ENCODE measurements around the gene SIGLEC7.

DNA sequence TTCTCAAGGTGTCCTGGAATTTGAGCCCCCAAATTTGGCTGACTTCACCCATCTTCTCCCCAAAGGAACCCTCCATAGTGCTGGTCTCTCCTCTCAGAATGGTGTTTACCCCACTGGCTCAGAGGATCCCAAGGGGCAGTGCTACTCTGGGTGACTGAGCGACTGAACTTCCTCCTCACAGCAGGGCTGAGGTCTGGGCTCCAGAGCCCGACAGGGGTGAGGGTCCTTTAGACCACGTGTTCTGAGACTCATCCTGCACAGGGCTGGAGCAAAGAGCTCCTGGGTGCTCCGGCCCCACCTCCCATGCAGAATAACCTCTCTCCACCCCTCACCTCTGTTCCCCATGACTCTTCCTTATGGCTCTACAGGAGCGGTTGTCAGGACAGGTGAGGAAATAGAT, 59.6 kb downstream of the SIGLEC7 start:
- TF ChIP-seq, protein P1, sequence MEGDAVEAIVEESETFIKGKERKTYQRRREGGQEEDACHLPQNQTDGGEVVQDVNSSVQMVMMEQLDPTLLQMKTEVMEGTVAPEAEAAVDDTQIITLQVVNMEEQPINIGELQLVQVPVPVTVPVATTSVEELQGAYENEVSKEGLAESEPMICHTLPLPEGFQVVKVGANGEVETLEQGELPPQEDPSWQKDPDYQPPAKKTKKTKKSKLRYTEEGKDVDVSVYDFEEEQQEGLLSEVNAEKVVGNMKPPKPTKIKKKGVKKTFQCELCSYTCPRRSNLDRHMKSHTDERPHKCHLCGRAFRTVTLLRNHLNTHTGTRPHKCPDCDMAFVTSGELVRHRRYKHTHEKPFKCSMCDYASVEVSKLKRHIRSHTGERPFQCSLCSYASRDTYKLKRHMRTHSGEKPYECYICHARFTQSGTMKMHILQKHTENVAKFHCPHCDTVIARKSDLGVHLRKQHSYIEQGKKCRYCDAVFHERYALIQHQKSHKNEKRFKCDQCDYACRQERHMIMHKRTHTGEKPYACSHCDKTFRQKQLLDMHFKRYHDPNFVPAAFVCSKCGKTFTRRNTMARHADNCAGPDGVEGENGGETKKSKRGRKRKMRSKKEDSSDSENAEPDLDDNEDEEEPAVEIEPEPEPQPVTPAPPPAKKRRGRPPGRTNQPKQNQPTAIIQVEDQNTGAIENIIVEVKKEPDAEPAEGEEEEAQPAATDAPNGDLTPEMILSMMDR (IDR thresholded peaks at IDR 0.05) = no peak
- no peak for TF ChIP-seq POLR2AphosphoS5 (IDR thresholded peaks at IDR 0.05)
